ENCODE data around the gene CPEB3.
"Not testable (repeated sequence)": the region's sequence is repeated elsewhere in the genome, so short reads cannot be mapped to it uniquely, and the experiment has no call there.

The CPEB3 gene

DNA sequence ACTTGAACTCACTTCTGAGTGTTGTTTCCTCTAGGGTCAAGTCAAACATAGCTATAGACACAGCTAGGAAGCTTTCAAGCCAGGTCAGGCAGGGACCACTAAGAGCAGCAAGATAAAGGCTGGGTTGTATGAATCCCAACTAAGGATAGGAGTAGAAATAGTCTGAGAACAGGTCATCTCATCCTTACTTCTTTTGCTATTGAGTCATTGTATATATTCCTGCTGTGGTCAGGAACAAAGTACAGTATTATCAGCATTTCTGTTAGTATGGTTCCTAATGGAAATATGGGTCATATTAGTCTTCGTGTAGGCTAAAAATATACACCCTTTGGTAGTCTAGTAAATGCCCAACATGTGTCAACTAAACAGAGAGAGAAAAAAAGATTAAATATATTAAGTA, 222.0 kb downstream of the CPEB3 start:
- no peak overlapping the region for H3K4me3 ChIP-seq (ENCODE audit: extremely low read depth, insufficient read depth, low read length, poor library complexity, severe bottlenecking)
- no peak overlapping the region for H3K27ac ChIP-seq (ENCODE audit: low read depth, low read length, severe bottlenecking)
- WGBS, 2 experiments (ENCODE audit: insufficient coverage in 2 of 2) = no CpG with 5 or more reads among the region's 1 CpG
- no peaks in the 10 kb centered on the region for H3K9me3 ChIP-seq (ENCODE audit: control insufficient read depth, low read length)
- no peaks in the 10 kb centered on the region for H3K36me3 ChIP-seq (ENCODE audit: control insufficient read depth, insufficient read depth, low read length)
- H3K4me1 ChIP-seq (ENCODE audit: control insufficient read depth, insufficient read depth, low read length, poor library complexity, severe bottlenecking) = no peaks in the 10 kb centered on the region

DNA sequence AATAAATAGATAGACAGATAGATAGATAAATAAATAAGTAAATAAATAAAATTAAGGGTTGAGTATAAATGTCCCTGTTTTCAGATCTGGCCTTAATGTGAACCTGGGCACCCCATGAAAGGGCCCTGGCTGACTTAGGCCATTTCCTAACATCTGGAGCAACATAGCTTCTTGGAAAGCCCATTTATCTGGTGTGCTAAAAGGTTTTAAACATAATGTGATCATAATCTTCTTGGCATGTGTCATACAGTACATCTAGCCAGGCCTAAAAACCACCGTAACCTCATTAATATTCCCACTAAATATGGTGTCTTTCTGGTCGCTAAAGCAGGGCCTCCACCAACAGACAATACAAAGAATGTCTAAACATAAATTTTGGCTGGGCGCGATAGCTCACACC, 224.5 kb downstream of the CPEB3 start:
- Histone ChIP-seq H3K4me1 (ENCODE audit: control insufficient read depth, insufficient read depth, low read length, poor library complexity, severe bottlenecking) (no peaks in the 10 kb centered on the region), H3K27ac (ENCODE audit: low read depth, low read length, severe bottlenecking) (no peak overlapping the region), H3K36me3 (ENCODE audit: control insufficient read depth, insufficient read depth, low read length) (no peaks in the 10 kb centered on the region), H3K9me3 (ENCODE audit: control insufficient read depth, low read length) (no peaks in the 10 kb centered on the region), H3K4me3 (ENCODE audit: extremely low read depth, insufficient read depth, low read length, poor library complexity, severe bottlenecking) (no peak overlapping the region)
- 85 to 97% methylated on average over 4 of the region's 4 CpGs for WGBS, 2 experiments (ENCODE audit: insufficient coverage in 2 of 2)

DNA sequence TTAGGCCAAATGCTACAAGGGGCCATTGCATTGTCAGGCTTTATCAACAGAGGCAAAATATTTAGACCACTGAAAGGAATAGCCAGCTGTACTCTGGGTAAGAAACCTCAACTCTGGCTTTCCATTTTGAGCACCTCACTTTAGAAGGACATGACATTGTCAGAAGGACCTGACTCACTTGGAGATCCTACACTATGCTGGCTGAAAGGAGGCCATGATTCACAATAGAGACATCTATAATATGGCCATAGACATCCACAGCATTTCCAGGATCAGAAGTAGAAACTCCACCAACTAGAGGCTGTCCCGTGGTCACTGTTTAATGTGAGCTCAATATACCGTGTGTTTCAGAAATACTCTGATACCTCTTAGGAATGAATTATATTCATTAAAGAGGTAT, 226.4 kb downstream of the CPEB3 start:
- Histone ChIP-seq H3K9me3 (ENCODE audit: control insufficient read depth, low read length) (no peaks in the 10 kb centered on the region), H3K27ac (ENCODE audit: low read depth, low read length, severe bottlenecking) (no peak overlapping the region), H3K36me3 (ENCODE audit: control insufficient read depth, insufficient read depth, low read length) (no peaks in the 10 kb centered on the region), H3K4me3 (ENCODE audit: extremely low read depth, insufficient read depth, low read length, poor library complexity, severe bottlenecking) (no peak overlapping the region), H3K4me1 (ENCODE audit: control insufficient read depth, insufficient read depth, low read length, poor library complexity, severe bottlenecking) (no peaks in the 10 kb centered on the region)
- WGBS, 2 experiments (ENCODE audit: insufficient coverage in 2 of 2) = no CpG with 5 or more reads among the region's 2 CpGs

DNA sequence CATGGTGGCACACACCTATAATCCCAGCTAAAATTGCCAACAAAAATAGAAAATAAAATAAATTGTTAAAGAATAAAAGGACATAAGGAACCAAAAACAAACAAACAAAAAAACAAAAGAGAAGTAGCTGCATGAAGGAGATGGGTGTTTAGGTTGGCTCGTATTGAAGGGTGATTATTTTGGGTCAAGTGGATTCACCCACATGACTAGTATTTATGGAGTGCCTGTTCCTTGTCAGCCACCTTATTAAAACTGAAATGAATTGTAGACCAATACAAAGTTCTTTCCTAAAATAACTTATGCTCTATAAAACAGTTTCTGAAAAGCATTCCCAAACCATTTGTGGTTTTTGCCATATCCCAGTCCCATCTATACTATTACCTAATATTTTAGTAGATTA, 228.6 kb downstream of the CPEB3 start:
- WGBS, 2 experiments (ENCODE audit: insufficient coverage in 2 of 2) = 80% methylated on average over 1 of the region's 1 CpG; no CpG with 5 or more reads in 1 of the 2 experiments
- Histone ChIP-seq H3K9me3 (ENCODE audit: control insufficient read depth, low read length) (no peaks in the 10 kb centered on the region), H3K4me3 (ENCODE audit: extremely low read depth, insufficient read depth, low read length, poor library complexity, severe bottlenecking) (no peak overlapping the region), H3K4me1 (ENCODE audit: control insufficient read depth, insufficient read depth, low read length, poor library complexity, severe bottlenecking) (no peaks in the 10 kb centered on the region), H3K27ac (ENCODE audit: low read depth, low read length, severe bottlenecking) (no peak overlapping the region), H3K36me3 (ENCODE audit: control insufficient read depth, insufficient read depth, low read length) (no peaks in the 10 kb centered on the region)

DNA sequence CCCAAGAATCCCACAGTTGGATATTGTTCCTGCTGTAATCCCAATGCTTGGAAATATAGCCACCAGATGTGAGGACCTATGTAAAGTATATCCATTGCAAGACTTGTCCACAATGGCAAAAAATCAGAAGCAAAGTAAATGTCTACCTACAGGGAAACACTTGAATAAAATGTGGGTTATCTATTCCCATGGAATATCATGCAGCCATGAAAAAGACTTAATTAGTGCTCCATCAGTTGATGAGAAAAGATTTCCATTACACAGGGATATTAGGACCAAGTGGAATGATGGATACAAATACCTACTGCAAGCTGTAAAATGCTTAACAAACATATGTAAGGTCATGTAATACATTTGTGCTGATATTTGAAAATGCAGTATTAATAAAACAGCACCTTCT, 236.1 kb downstream of the CPEB3 start:
- no peak overlapping the region for H3K4me3 ChIP-seq (ENCODE audit: extremely low read depth, insufficient read depth, low read length, poor library complexity, severe bottlenecking)
- H3K9me3 ChIP-seq (ENCODE audit: control insufficient read depth, low read length) = no peaks in the 10 kb centered on the region
- H3K36me3 ChIP-seq (ENCODE audit: control insufficient read depth, insufficient read depth, low read length) = no peaks in the 10 kb centered on the region
- H3K4me1 ChIP-seq (ENCODE audit: control insufficient read depth, insufficient read depth, low read length, poor library complexity, severe bottlenecking) = no peaks in the 10 kb centered on the region
- no peak overlapping the region for H3K27ac ChIP-seq (ENCODE audit: low read depth, low read length, severe bottlenecking)

DNA sequence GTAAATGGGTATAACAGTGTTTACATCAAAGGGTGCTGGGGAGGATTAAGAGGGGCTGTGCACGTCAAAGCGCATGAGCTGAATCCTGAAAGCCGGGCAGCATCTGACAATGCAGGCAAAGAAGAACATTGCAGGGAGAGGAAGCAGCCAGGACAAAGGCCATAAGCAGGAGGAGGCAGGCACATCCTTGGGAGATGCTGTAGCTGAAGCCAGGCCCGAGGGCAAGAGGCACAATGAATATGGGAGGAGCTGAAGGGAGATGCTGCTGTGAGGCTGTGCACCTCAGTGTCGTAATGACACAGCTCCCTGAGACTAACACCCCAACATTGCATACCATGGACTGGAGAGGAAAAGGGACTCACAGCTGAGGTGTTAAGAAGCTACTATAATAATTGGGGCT, 238.1 kb downstream of the CPEB3 start:
- H3K27ac ChIP-seq (ENCODE audit: low read depth, low read length, severe bottlenecking) = no peak overlapping the region
- H3K36me3 ChIP-seq (ENCODE audit: control insufficient read depth, insufficient read depth, low read length) = no peaks in the 10 kb centered on the region
- no peaks in the 10 kb centered on the region for H3K4me1 ChIP-seq (ENCODE audit: control insufficient read depth, insufficient read depth, low read length, poor library complexity, severe bottlenecking)
- 69 to 84% methylated on average over 4 of the region's 5 CpGs for WGBS, 2 experiments (ENCODE audit: insufficient coverage in 2 of 2)
- H3K9me3 ChIP-seq (ENCODE audit: control insufficient read depth, low read length) = no peaks in the 10 kb centered on the region
- no peak overlapping the region for H3K4me3 ChIP-seq (ENCODE audit: extremely low read depth, insufficient read depth, low read length, poor library complexity, severe bottlenecking)

DNA sequence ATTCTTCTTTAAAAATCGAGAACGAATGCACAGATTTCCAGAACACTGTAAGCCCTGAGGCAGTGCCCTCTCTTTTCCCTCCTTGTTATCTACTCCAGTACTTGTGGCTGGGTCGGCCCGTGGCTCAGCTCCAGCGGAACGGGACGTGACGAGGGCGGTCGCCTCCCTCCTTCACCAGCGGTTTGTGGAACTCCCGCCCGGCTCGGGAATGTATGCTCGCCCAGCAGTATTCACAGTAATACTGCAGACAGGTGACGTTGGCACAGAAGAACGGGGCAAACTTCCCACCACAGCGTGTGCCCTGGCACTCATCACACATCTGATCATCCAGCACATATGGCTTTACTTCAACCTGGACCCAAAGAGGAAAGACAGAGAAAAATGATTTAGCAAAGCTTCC, 238.8 kb downstream of the CPEB3 start:
- H3K36me3 ChIP-seq (ENCODE audit: control insufficient read depth, insufficient read depth, low read length) = no peaks in the 10 kb centered on the region
- no peak overlapping the region for H3K4me3 ChIP-seq (ENCODE audit: extremely low read depth, insufficient read depth, low read length, poor library complexity, severe bottlenecking)
- H3K9me3 ChIP-seq (ENCODE audit: control insufficient read depth, low read length) = no peaks in the 10 kb centered on the region
- no peak overlapping the region for H3K27ac ChIP-seq (ENCODE audit: low read depth, low read length, severe bottlenecking)
- H3K4me1 ChIP-seq (ENCODE audit: control insufficient read depth, insufficient read depth, low read length, poor library complexity, severe bottlenecking) = no peaks in the 10 kb centered on the region
- 92 to 94% methylated on average over 16 to 18 of the region's 18 CpGs for WGBS, 2 experiments (ENCODE audit: insufficient coverage in 2 of 2)

DNA sequence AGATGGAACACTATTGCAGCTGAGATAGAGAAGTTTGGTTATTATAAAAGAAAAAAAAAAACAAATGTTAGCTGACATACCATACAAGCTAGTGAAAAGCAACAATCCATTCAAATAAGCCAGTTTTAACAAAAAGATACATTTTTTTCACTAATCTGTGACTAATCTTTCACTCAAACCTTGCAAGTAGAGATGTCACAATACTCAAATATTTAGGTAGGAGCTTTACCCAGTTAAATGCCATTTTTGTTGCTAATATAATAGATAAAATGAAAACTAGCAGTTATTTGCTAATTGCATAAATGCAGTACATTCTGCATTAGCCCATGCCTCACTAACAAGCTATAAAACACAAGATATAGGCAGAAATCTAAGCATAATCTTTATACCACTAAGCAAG, 243.7 kb downstream of the CPEB3 start:
- Histone ChIP-seq H3K36me3 (ENCODE audit: control insufficient read depth, insufficient read depth, low read length) (no peaks in the 10 kb centered on the region), H3K27ac (ENCODE audit: low read depth, low read length, severe bottlenecking) (no peak overlapping the region), H3K4me1 (ENCODE audit: control insufficient read depth, insufficient read depth, low read length, poor library complexity, severe bottlenecking) (no peaks in the 10 kb centered on the region), H3K4me3 (ENCODE audit: extremely low read depth, insufficient read depth, low read length, poor library complexity, severe bottlenecking) (no peak overlapping the region), H3K9me3 (ENCODE audit: control insufficient read depth, low read length) (no peaks in the 10 kb centered on the region)

DNA sequence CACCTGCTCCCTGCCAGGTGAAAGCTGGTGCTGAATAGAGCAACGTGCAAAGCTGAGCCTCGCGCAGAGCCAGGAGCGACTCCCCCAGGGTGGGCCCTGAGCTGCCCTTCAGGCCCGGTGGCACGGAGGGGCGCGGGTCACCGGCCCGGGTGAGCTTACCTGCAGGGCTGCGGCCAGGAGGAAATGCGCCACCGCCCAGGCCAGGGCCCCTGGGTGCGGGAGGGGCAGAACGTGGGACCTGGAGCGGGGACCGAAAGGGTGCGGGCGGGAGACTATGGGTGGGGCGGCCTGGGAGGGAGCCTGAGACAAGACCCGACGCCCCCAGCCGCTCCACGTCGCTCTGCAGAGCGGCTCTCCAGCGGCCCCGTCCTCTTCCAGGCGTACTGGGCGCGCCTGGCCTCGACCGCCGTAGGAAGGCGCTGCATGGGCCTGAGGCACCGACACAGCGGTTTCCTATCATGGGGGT, 245.2 kb downstream of the CPEB3 start:
- Histone ChIP-seq H3K4me1 (ENCODE audit: control insufficient read depth, insufficient read depth, low read length, poor library complexity, severe bottlenecking) (no peaks in the 10 kb centered on the region), H3K4me3 (ENCODE audit: extremely low read depth, insufficient read depth, low read length, poor library complexity, severe bottlenecking) (no peak overlapping the region), H3K27ac (ENCODE audit: low read depth, low read length, severe bottlenecking) (no peak overlapping the region), H3K36me3 (ENCODE audit: control insufficient read depth, insufficient read depth, low read length) (no peaks in the 10 kb centered on the region), H3K9me3 (ENCODE audit: control insufficient read depth, low read length) (no peaks in the 10 kb centered on the region)
- WGBS, 2 experiments (ENCODE audit: insufficient coverage in 2 of 2) = 81% methylated on average over 37 of the region's 37 CpGs

DNA sequence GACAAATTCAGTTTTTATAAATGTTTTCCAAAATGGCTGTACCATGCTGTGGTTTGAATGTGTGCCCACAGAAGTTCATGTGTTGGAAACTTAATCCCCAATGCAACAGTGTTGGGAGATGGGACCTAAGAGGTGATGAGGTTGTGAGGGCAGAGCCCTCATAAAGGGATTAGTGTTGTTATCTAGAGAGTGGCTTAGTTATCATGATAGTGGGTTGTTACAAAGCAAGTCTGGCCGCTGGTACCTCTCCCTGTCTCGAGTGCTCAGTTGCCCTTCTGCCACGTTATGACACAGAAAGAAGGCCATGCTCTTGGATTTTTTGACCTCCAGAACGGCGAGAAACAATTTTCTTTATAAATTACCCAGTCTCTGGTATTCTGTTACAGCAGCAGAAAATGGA, 248.3 kb downstream of the CPEB3 start:
- no peaks in the 10 kb centered on the region for H3K9me3 ChIP-seq (ENCODE audit: control insufficient read depth, low read length)
- no peak overlapping the region for H3K4me3 ChIP-seq (ENCODE audit: extremely low read depth, insufficient read depth, low read length, poor library complexity, severe bottlenecking)
- H3K27ac ChIP-seq (ENCODE audit: low read depth, low read length, severe bottlenecking) = no peak overlapping the region
- no peaks in the 10 kb centered on the region for H3K4me1 ChIP-seq (ENCODE audit: control insufficient read depth, insufficient read depth, low read length, poor library complexity, severe bottlenecking)
- H3K36me3 ChIP-seq (ENCODE audit: control insufficient read depth, insufficient read depth, low read length) = no peaks in the 10 kb centered on the region
- 69 to 78% methylated on average over 5 of the region's 5 CpGs for WGBS, 2 experiments (ENCODE audit: insufficient coverage in 2 of 2)

DNA sequence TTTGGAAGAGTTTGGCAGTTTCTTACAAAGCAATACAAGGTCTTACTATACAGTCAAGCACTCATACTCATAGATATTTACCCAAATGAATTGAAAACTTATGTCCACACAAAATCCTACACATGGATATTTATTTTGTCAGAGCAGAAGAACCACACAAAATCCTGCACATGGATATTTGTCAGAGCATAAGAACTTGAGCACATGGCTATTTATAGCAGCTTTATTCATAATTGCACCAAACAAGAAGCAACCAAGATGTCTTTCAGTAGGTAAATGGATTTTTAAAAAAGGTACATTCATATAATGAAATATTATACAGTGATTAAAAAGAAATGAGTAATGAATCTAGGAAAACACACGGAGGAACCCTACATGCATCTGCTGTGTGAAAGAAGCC, 251.9 kb downstream of the CPEB3 start:
- no peaks in the 10 kb centered on the region for H3K9me3 ChIP-seq (ENCODE audit: control insufficient read depth, low read length)
- WGBS, 2 experiments (ENCODE audit: insufficient coverage in 2 of 2) = 100% methylated on average over 1 of the region's 1 CpG
- H3K36me3 ChIP-seq (ENCODE audit: control insufficient read depth, insufficient read depth, low read length) = peaks cover 1% of the 10 kb centered on the region

DNA sequence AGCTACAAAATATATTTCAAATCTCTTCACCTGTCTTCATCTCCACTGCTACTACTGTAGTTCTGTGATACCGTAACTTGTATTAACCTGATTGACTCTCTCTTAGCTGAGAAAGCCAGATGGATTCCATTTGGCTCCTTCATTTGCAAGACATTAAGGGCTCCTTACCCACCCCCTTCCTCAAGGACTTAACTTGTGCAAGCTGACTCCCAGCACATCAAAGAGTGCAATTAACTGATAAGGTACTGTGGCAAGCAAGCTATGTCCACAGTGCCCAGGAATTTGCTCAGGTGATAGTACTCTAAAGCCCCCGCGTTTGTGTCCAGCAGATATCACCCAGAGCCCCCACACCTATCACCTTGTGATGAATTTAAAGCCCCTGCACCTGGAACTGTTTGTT, 257.8 kb downstream of the CPEB3 start:
- not testable (repeated sequence) for H3K27ac ChIP-seq (ENCODE audit: low read depth, low read length, severe bottlenecking); H3K4me3 ChIP-seq (ENCODE audit: extremely low read depth, insufficient read depth, low read length, poor library complexity, severe bottlenecking); H3K4me1 ChIP-seq (ENCODE audit: control insufficient read depth, insufficient read depth, low read length, poor library complexity, severe bottlenecking); H3K9me3 ChIP-seq (ENCODE audit: control insufficient read depth, low read length)
- peaks cover 40% of the 10 kb centered on the region for H3K36me3 ChIP-seq (ENCODE audit: control insufficient read depth, insufficient read depth, low read length)
- WGBS, 2 experiments (ENCODE audit: insufficient coverage in 2 of 2) = 36 to 47% methylated on average over 2 to 3 of the region's 3 CpGs

More for the DNA sequence above, 251.9 kb downstream of the CPEB3 start:
- Histone ChIP-seq H3K4me3 (ENCODE audit: extremely low read depth, insufficient read depth, low read length, poor library complexity, severe bottlenecking) (no peak overlapping the region), H3K4me1 (ENCODE audit: control insufficient read depth, insufficient read depth, low read length, poor library complexity, severe bottlenecking) (no peaks in the 10 kb centered on the region), H3K27ac (ENCODE audit: low read depth, low read length, severe bottlenecking) (no peak overlapping the region)
